Stimulated activated CD8-positive, alpha-beta memory T cell treated with anti-CD3 and anti-CD28 coated beads, Interleukin-15, amount 100 ng/mL, for 48 hours (primary cell): ENCODE data around the gene TMEM178B.
"Not testable (repeated sequence)": the region's sequence is repeated elsewhere in the genome, so short reads cannot be mapped to it uniquely, and the experiment has no call there.

ENCODE experiments used
- DNase-seq, 2 donors: peaks; one replicate each; pipeline ENCODE4 v3.0.0-alpha.2; 2020; ENCODE audit warnings: low read depth in 2 of 2

TMEM178B gene

GRCh38 chr7:141074162-141074991 lies 513 bp downstream of the TMEM178B start:
- DNase-seq, result no peak

DNA sequence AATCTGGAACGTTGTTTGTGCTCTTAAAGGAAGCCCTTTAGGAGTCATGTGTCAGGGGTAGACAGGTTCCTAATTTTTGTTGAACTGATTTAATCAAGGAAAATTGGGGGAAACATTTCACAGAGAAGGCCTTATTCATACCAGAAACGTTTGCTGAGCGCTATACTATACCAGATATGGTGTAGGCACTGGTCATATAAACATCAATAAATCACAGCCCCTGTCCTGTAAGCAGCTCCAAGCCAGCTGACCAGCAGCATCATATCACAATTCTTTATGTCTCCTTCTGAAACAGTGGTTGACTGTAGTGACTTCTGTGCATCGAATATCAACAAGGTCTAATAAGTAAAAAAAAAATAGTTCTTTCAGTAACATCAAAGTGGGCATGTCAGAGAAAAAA lies 1.1 kb downstream of the TMEM178B start:
- no peak for DNase-seq

GRCh38 chr7:141076377-141076776 lies 2.5 kb downstream of the TMEM178B start:
- DNase-seq, result no peak

DNA sequence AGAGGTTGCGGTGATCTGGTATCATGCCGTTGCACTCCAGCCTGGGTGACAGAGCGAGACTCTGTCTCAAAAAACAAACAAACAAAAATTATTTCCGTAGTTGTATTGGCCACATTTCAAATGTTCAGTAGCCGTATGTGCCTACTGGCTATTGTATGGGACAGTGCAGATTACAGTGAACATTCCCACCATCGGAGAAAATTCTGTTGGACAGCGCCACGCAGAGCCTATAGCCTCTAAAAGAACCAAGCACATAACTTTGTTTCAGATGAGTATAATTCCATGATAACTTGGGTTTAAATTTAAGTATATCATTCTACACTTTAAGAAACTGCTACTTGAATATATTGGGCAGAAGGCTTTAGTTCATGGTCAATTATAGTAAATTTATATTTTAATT lies 5.4 kb downstream of the TMEM178B start:
- no peak for DNase-seq

- not testable (repeated sequence) for DNase-seq
Measured at GRCh38 chr7:141089490-141089889, 15.6 kb downstream of the TMEM178B start.

GRCh38 chr7:141094336-141095070 lies 20.6 kb downstream of the TMEM178B start:
- DNase-seq, result no peak

DNA sequence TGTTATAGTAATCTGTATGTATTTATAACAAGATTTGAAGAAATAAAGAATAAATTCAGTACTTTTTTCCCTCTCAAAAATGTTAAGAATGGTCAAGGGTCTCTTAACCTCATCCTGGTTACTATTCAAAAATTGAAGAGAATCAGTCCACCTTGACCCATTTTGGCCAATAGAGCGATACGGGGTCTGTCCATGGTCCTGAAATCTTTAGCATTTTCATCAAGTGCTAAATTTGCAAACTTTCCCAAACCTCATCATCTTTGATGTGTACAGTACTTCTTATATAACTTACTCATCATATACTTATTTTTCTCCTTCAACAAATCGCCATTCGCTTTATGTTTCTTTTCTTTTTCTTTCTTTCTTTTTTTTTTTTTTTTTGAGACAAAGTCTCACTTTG lies 23.6 kb downstream of the TMEM178B start:
- no peak for DNase-seq

- DNase-seq, result no peak
Measured at GRCh38 chr7:141102436-141102835, 28.6 kb downstream of the TMEM178B start.

- no peak for DNase-seq
Measured at GRCh38 chr7:141103847-141104429, 30.1 kb downstream of the TMEM178B start.

- DNase-seq, result no peak
Measured at GRCh38 chr7:141113131-141113530, 39.3 kb downstream of the TMEM178B start.

DNA sequence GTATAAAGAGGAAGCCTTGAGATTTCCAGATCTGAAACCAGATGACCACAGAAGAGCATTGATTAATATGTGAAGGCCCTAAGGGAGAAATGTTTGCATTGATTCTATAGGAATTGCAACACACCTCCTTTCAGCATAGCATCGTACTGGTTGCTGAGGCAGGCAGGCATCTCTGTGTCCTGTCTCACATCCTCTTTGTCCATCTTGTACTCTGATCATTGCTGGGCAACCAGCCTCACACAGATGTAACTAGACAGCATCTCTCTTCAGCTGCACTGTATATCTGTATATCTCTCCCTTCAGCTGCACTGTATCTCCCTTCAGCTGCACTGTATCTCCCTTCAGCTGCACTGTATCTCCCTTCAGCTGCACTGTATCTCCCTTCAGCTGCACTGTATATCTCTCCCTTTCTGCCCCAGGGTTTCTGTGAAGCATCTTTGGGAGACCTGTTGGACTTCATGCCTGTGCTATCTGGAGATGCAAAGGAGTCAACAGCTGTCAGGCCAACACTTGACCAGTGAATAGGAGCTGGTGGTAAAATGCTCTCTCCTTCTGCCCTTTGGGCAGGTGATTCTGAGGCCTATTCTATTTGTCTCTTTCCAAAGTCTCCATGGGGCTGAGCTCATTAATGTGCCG lies 40.3 kb downstream of the TMEM178B start:
- no peak for DNase-seq

- no peak for DNase-seq
Measured at GRCh38 chr7:141115965-141116364, 42.1 kb downstream of the TMEM178B start.

- not testable (repeated sequence) for DNase-seq
Measured at GRCh38 chr7:141116661-141117060, 42.8 kb downstream of the TMEM178B start.

DNA sequence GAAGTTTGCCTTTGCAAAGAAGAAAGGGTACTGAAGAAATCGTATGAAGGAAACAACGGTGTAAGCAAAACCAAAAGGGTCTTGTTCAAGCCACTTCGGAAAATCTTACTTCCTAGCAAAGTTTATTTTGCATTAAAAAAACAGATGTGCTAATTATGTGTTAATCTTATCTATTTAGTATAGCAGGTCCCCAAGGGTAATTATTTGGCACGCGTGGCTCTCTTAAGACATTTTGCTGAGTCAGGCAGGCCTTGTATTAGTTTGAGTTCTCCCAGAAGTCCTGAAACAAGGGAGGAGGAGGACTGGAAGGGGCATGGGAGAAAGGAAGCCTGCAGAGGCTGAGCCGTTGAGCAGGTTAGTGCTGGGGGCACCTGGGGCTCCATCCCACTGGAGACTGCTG lies 44.9 kb downstream of the TMEM178B start:
- no peak for DNase-seq

DNA sequence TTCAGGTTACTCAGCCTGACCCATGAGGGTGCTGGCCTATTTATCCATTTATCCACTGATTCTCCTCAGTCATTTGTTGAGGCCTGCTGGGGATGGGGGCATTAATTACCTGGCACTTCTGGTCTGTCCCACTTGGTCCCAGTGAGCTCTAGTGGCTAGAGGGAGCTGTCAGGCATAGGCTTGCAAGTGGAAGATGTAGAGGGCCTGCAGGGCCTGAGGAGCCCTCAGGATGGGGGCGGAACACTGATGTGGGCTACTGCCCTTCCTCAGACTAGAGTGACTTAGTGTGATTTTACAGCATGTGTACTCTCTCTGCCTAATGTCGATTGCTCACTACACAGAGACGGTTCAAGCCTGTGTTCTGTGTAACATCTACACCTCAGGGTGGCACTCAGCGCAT lies 45.3 kb downstream of the TMEM178B start:
- no peak for DNase-seq

- DNase-seq, result no peak
Measured at GRCh38 chr7:141122736-141123135, 48.9 kb downstream of the TMEM178B start.

DNA sequence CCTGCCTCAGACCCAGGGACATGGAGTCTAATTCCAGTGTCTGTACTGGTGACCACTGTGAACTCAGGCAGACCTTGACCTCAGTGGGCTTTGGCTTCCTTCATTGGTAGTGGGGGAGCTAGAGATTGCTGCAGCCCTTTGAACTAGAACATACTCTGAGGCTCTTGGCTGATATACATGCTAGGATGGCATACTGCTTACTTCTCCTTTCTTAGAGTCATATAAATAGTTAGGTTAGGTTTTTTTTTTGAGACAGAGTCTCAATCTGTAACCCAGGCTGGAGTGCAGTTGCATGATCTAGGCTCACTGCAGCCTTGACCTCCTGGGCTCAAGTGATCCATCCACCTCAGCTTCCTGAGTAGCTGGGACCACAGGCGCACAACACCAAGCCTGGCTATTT lies 49.7 kb downstream of the TMEM178B start:
- no peak for DNase-seq

GRCh38 chr7:141126107-141126506 lies 52.2 kb downstream of the TMEM178B start:
- no peak for DNase-seq

DNA sequence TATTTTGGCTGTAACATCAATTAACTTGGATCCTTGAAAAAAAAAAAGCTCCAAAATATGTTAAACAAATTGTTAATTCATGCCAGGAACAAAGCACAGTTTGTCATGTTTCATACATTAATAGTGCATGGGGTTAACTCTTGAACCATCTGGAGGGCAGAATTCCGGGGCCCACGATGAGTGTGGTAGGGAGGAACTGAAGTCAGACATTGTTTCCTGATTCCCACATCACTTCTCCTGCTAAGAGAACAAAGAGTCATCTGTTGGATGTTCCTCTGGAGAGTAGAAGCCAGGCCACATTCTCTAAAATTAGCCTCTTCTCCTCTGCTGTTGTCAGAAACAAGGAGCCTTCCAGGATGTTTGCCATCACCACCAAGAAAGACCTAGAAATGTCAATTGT lies 54.6 kb downstream of the TMEM178B start:
- DNase-seq, result no peak

DNA sequence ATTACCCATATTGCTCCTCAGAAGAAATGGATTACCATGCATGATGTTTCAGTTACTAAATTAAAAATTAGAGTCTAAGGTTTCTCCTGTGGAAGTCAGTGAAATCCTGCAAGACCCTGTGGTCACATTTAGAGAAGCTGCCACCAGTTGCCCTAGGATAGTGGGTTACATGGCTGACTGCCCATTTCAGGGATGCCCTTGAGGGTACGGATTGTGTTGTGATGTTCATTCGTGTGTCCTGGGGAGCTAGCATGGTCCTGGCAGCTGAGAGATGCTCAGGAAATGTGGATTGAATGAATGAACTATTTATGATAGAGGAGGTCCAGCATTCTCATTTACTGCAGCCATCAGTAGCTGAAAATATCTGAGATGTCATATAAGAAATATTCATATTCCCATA lies 55.1 kb downstream of the TMEM178B start:
- DNase-seq, result no peak

DNA sequence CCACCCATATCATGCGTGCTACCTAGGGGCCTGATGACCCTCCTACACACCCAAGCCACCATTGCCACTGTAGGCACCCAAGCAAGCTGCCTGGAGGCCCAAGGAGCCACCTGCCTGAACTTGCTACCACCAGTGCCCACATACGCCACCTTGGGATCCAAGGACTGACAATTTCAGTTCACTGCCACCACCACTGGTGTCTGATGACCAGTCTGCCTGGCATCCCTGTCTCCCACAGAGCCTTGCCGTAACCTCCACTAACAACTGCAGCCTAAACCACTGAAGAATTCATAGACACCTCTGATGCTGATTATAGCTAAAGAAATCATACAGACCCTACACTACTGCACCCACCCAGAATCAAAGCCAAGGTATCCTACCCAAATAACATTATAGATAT lies 58.8 kb downstream of the TMEM178B start:
- DNase-seq, result no peak

- DNase-seq, result no peak
Measured at GRCh38 chr7:141133646-141134045, 59.8 kb downstream of the TMEM178B start.
